SK-N-SH (cell line): Measurements from ENCODE around the gene ATP13A3. TPM values are rescaled to one million over a fixed set of nuclear protein-coding genes. Genes with fewer than 3 reads are reported as not detected.

ENCODE experiments used
- CTCF ChIA-PET: fragments of 300-600, 350-600 bp; formaldehyde crosslinking; extraction: SDS; loops from one replicate; lab custom pipeline; 2021; lab: Yijun Ruan, JAX
- POLR2A ChIA-PET: fragments of 350-600 bp; sonication (Branson Sonifier 250); formaldehyde crosslinking; extraction: SDS; loops from one replicate; lab custom pipeline; 2020; ENCODE audit warnings: antibody characterized with exemption, inconsistent platforms; lab: Yijun Ruan, JAX
- DNase-seq: peaks from one replicate; pipeline ENCODE4 v3.0.0; 2012
- H2AFZ ChIP-seq: fragments of 200-600 bp; sonication (generic); 2 replicates; pipeline ENCODE4 v1.8.1; 2016; ENCODE audit warnings: antibody characterized with exemption, mild to moderate bottlenecking, low read depth
- H3F3A ChIP-seq: fragments of 200-600 bp; sonication (generic); replicated peaks from 2 replicates; pipeline ENCODE3; 2016; ENCODE audit warnings: antibody characterized with exemption, mild to moderate bottlenecking; ENCODE audit not compliant: insufficient read depth
- H3K27ac ChIP-seq, 2 experiments: fragments of 200-500 bp in 1 of 2; fragments of 200-600 bp in 1 of 2; sonication (Bioruptor generic) in 1 of 2; sonication (generic), shearing (Covaris generic) in 1 of 2; 2 replicates each; pipeline versions ENCODE4 v1.5.1 to v1.6.1; 2014 to 2016; ENCODE audit warnings: low read depth in 2 of 2, inconsistent platforms in 1 of 2, low read length in 1 of 2, mild to moderate bottlenecking in 1 of 2, mixed read lengths in 1 of 2
- H3K27me3 ChIP-seq: fragments of 200-600 bp; sonication (generic), shearing (Covaris generic); 2 replicates; pipeline ENCODE4 v1.6.1; 2016; ENCODE audit warnings: mixed run types; ENCODE audit not compliant: insufficient read depth
- H3K36me3 ChIP-seq, 2 experiments: fragments of 200-500 bp in 1 of 2; fragments of 200-600 bp in 1 of 2; sonication (Bioruptor generic) in 1 of 2; sonication (generic) in 1 of 2; replicated peaks in 1 of 2; 2 replicates each; pipeline versions ENCODE3 to v1.5.1; 2014 to 2016; ENCODE audit warnings: low read length in 1 of 2, mild to moderate bottlenecking in 1 of 2; ENCODE audit not compliant: insufficient read depth in 2 of 2, control insufficient read depth in 1 of 2
- H3K4me1 ChIP-seq, 2 experiments: fragments of 200-500 bp in 1 of 2; fragments of 200-600 bp in 1 of 2; sonication (Bioruptor generic) in 1 of 2; sonication (generic), shearing (Covaris generic) in 1 of 2; 2 replicates each; pipeline versions ENCODE4 v1.5.1 to v1.6.1; 2014 to 2016; ENCODE audit warnings: low read depth in 1 of 2, low read length in 1 of 2, mixed run types in 1 of 2; ENCODE audit not compliant: insufficient read depth in 2 of 2, control insufficient read depth in 1 of 2
- H3K4me2 ChIP-seq: fragments of 200-600 bp; sonication (generic), shearing (Covaris generic); 2 replicates; pipeline ENCODE4 v1.6.1; 2017; ENCODE audit warnings: mixed run types
- H3K4me3 ChIP-seq, 2 experiments: fragments of 200-500 bp in 1 of 2; fragments of 200-600 bp in 1 of 2; sonication (Bioruptor generic) in 1 of 2; sonication (generic), shearing (Covaris generic) in 1 of 2; 2 replicates each; pipeline versions ENCODE4 v1.5.1 to v1.8.1; 2014 to 2016; ENCODE audit warnings: low read depth in 2 of 2, inconsistent platforms in 1 of 2, low read length in 1 of 2, mild to moderate bottlenecking in 1 of 2, mixed read lengths in 1 of 2, moderate library complexity in 1 of 2
- H3K79me2 ChIP-seq: fragments of 200-600 bp; sonication (generic); 2 replicates; pipeline ENCODE4 v1.8.1; 2017; ENCODE audit warnings: mild to moderate bottlenecking; ENCODE audit not compliant: insufficient read depth
- H3K9ac ChIP-seq: fragments of 200-600 bp; sonication (generic); 2 replicates; pipeline ENCODE4 v1.6.1; 2017; ENCODE audit warnings: mixed run types
- H3K9me2 ChIP-seq: fragments of 200-600 bp; sonication (generic); 2 replicates; pipeline ENCODE4 v1.6.1; 2017; ENCODE audit warnings: mixed run types
- H3K9me3 ChIP-seq: fragments of 200-600 bp; sonication (generic); 2 replicates; pipeline ENCODE4 v1.6.1; 2017; ENCODE audit warnings: mixed run types, mild to moderate bottlenecking, moderate library complexity
- H4K20me1 ChIP-seq: fragments of 200-600 bp; sonication (generic); 2 replicates; pipeline ENCODE4 v1.6.1; 2017; ENCODE audit warnings: mild to moderate bottlenecking, mixed run types; ENCODE audit not compliant: insufficient read depth
- CHD2 ChIP-seq: fragments of 150-350 bp; IDR thresholded peaks from 2 replicates; pipeline ENCODE4 v1.6.1; 2018; ENCODE audit warnings: low read length; ENCODE audit not compliant: partially characterized antibody
- EZH2phosphoT487 ChIP-seq: fragments of 200-600 bp; sonication (generic); IDR thresholded peaks from 2 replicates; pipeline ENCODE4 v1.6.1; 2017; ENCODE audit warnings: low read depth, mixed run types, mild to moderate bottlenecking, antibody characterized with exemption, moderate library complexity, borderline replicate concordance
- FOXJ3 ChIP-seq: sonication (generic); formaldehyde crosslinking; IDR thresholded peaks from 2 replicates; pipeline ENCODE4 v1.5.1; 2020; ENCODE audit warnings: mild to moderate bottlenecking, missing genetic modification reagents
- IRF3 ChIP-seq: fragments of 150-350 bp; IDR thresholded peaks from 2 replicates; pipeline ENCODE4 v1.6.1; 2016; ENCODE audit warnings: mild to moderate bottlenecking, low read depth, low read length
- JUND ChIP-seq: IDR thresholded peaks from 2 replicates; pipeline ENCODE4 v1.4.0; 2012
- MAX ChIP-seq: IDR thresholded peaks from 2 replicates; pipeline ENCODE4 v1.4.0; 2012; ENCODE audit warnings: low read depth
- MEF2A ChIP-seq: IDR thresholded peaks from 2 replicates; pipeline ENCODE4 v1.4.0; 2012; ENCODE audit warnings: low read depth, borderline replicate concordance
- NRF1 ChIP-seq: IDR thresholded peaks from 2 replicates; pipeline ENCODE4 v1.6.1; 2012; ENCODE audit warnings: low read depth, mild to moderate bottlenecking, low read length
- REST ChIP-seq: IDR thresholded peaks from 2 replicates; pipeline ENCODE4 v1.6.1; 2012; ENCODE audit warnings: mild to moderate bottlenecking, low read depth, low read length, moderate library complexity
- RFX5 ChIP-seq: IDR thresholded peaks from 2 replicates; pipeline ENCODE4 v1.6.1; 2012; ENCODE audit warnings: mild to moderate bottlenecking, improper control_type of control experiment, low read length
- RXRA ChIP-seq: IDR thresholded peaks from 2 replicates; pipeline ENCODE4 v1.4.0; 2012; ENCODE audit warnings: low read depth, mild to moderate bottlenecking, borderline replicate concordance
- SIN3A ChIP-seq: IDR thresholded peaks from 2 replicates; pipeline ENCODE4 v1.6.1; 2012; ENCODE audit warnings: low read depth, mild to moderate bottlenecking, low read length, moderate library complexity, borderline replicate concordance
- SMC3 ChIP-seq: IDR thresholded peaks from 2 replicates; pipeline ENCODE4 v1.6.1; 2012; ENCODE audit warnings: low read depth, low read length, improper control_type of control experiment
- TEAD4 ChIP-seq: IDR thresholded peaks from 2 replicates; pipeline ENCODE4 v1.4.0; 2012; ENCODE audit warnings: mild to moderate bottlenecking, borderline replicate concordance; ENCODE audit not compliant: insufficient read depth
- USF2 ChIP-seq: fragments of 150-350 bp; IDR thresholded peaks from 2 replicates; pipeline ENCODE4 v1.6.1; 2017; ENCODE audit warnings: antibody characterized with exemption, low read length, low read depth, borderline replicate concordance
- ZBTB33 ChIP-seq: IDR thresholded peaks from 2 replicates; pipeline ENCODE4 v1.4.0; 2012; ENCODE audit warnings: low read depth, borderline replicate concordance
- WGBS: methylation state at CpG from one replicate; pipeline ENCODE4 v1.1.6; 2017; ENCODE audit warnings: low lambda C conversion rate; 5-methylcytosine and 5-hydroxymethylcytosine counted together
- polyA plus RNA-seq, 3 experiments: library from polyadenylated mRNA; depleted of rRNA; stranded (reverse); fragments of >200 nt; gene quantifications; 2 replicates each; pipeline ENCODE4 v1.2.3, GENCODE V29; 2012

ATP13A3 gene
- polyA plus RNA-seq, 1 of the 3 experiments (the other 2 are of a cell fraction), result 48.2 TPM

GRCh38 chr3:194518652-194519051 is 31.9 kb upstream of the ATP13A3 start:
- Histone ChIP-seq H4K20me1 (no peaks in the 10 kb centered on the region), H3K79me2 (no peaks in the 10 kb centered on the region), H3K4me1 (peaks cover 7 to 28% of the 10 kb centered on the region in 2 experiments; a peak in 2 of 4 replicates), H3K9me2 (no peaks in the 10 kb centered on the region), H3K9ac (no peak overlapping the region), H3K4me2 (no peak overlapping the region), H3K27ac (no peak overlapping the region), H3K4me3 (no peak overlapping the region), H3K9me3 (no peaks in the 10 kb centered on the region), H3F3A (peaks cover 29% of the 10 kb centered on the region), H3K27me3 (no peaks in the 10 kb centered on the region), H3K36me3 (no peaks in the 10 kb centered on the region), H2AFZ (no peak overlapping the region)
- TF ChIP-seq SIN3A (no peak), IRF3 (no peak), ZBTB33 (no peak), FOXJ3 (CRISPR knock-in tag) (no peak), USF2 (no peak), NRF1 (no peak), EZH2phosphoT487 (no peak)
- CTCF ChIA-PET, result no interaction called here
- no peak for DNase-seq
- POLR2A ChIA-PET, result no interaction called here
- 80% methylated on average over 2 of the region's 2 CpGs for WGBS

GRCh38 chr3:194517333-194517732 is 30.5 kb upstream of the ATP13A3 start:
- H3K4me3 ChIP-seq, result no peak overlapping the region
- no peak overlapping the region for H3K4me2 ChIP-seq
- 67% methylated on average over 6 of the region's 6 CpGs for WGBS
- ChIA-PET POLR2A (no interaction called here), CTCF (no interaction called here)
- no peaks in the 10 kb centered on the region for H3K36me3 ChIP-seq
- no peaks in the 10 kb centered on the region for H3K9me2 ChIP-seq
- H3K27ac ChIP-seq, result no peak overlapping the region
- H3K27me3 ChIP-seq, result no peaks in the 10 kb centered on the region
- H3K9ac ChIP-seq, result no peak overlapping the region
- H3K4me1 ChIP-seq, result peaks cover 7 to 25% of the 10 kb centered on the region in 2 experiments; a peak in 2 of 4 replicates
- no peaks in the 10 kb centered on the region for H3K79me2 ChIP-seq
- no peaks in the 10 kb centered on the region for H4K20me1 ChIP-seq
- no peak for DNase-seq
- no peaks in the 10 kb centered on the region for H3K9me3 ChIP-seq
- peaks cover 15% of the 10 kb centered on the region for H3F3A ChIP-seq
- H2AFZ ChIP-seq, result no peak overlapping the region
- TF ChIP-seq MAX, result no peak
- no peak for TF ChIP-seq JUND
- no peak for TF ChIP-seq SMC3
- no peak for TF ChIP-seq REST
- TF ChIP-seq CHD2, result no peak
- no peak for TF ChIP-seq RXRA
- TF ChIP-seq FOXJ3 (CRISPR knock-in tag), result no peak
- no peak for TF ChIP-seq MEF2A
- TF ChIP-seq RFX5, result no peak
- TF ChIP-seq EZH2phosphoT487, result no peak
- TF ChIP-seq TEAD4, result no peak
- TF ChIP-seq SIN3A, result no peak
- TF ChIP-seq IRF3, result no peak
- no peak for TF ChIP-seq USF2
